ENCODE results near the gene ZFP69. TPM values are rescaled to one million over a fixed set of nuclear protein-coding genes. Genes with fewer than 3 reads are reported as not detected.

Gene ZFP69
- total and polyA plus RNA-seq, 2 donors (not counting 3 experiments of a cell fraction or from before 2014, with no cell fraction given): 0.98 to 2.4 TPM

DNA sequence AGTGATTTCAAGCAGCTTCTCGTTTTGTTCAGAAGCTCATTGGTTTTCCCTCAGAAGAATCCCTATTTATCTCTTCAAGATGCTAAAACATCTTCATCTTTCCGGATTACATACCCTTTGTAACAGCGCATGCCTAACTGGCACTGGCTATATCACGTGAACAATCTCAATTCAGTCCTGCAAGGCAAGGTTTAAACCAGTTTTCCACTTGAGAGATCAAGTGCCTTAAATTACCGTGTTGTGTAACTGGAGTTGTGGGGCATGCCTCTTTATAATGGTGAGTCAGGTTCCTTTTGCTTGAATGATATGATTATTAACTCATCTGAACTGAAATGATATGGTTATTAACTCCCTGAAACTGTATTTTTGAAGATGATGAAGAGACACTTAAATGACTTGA lies 37.8 kb upstream of the ZFP69 start:
- Histone ChIP-seq H3K4me1 (ENCODE audit: control insufficient read depth, extremely low read depth, insufficient read depth, low read length) (no peaks in the 10 kb centered on the region), H3K9me1 (replicated peaks; ENCODE audit: control insufficient read depth, extremely low read depth, insufficient read depth, low read length) (no peaks in the 10 kb centered on the region), H3K4me3 (replicated peaks in 1 of 3; ENCODE audit: insufficient read depth in 1 of 3, low read depth in 1 of 3, low read length in 3 of 3) (no peak overlapping the region), H3K27ac (ENCODE audit: insufficient read depth, low read depth, low read length) (no peak overlapping the region), H2AFZ (ENCODE audit: low read depth, low read length) (no peak overlapping the region), H3K27me3 (ENCODE audit: control insufficient read depth in 2 of 2, insufficient read depth in 2 of 2, low read length in 2 of 2) (no peaks in the 10 kb centered on the region), H3K9ac (replicated peaks; ENCODE audit: extremely low read depth, insufficient read depth, low read length) (no peak overlapping the region), H3K4me2 (ENCODE audit: insufficient read depth, low read length) (no peak overlapping the region), H3K36me3 (ENCODE audit: control insufficient read depth in 2 of 2, extremely low read depth in 1 of 2, insufficient read depth in 2 of 2, low read length in 2 of 2) (no peaks in the 10 kb centered on the region), H3K79me2 (ENCODE audit: control insufficient read depth, insufficient read depth, low read length) (no peaks in the 10 kb centered on the region), H4K20me1 (replicated peaks; ENCODE audit: control insufficient read depth, extremely low read depth, insufficient read depth, low read length) (no peaks in the 10 kb centered on the region), H3K9me3 (replicated peaks; ENCODE audit: control insufficient read depth, insufficient read depth, low read length) (no peaks in the 10 kb centered on the region)
- dilution Hi-C loops (cut with MboI; ENCODE audit: extremely low pct_ligation_motif_present, low sequenced_read_pairs) (no loop called here), intact Hi-C loops (cut with micrococcal nuclease) (no loop called here)
- CTCF ChIA-PET: interaction anchor here (1.0 to 4.3 kb wide), 7 partner anchors 8 to 297 kb away, joined by 4 to 105 read pairs (median 13); no protein-coding TSS in a partner anchor
- DNase-seq (ENCODE audit: low read depth, low spot score) (no peak), FAIRE-seq (no peak)
- TF ChIP-seq, protein P1, sequence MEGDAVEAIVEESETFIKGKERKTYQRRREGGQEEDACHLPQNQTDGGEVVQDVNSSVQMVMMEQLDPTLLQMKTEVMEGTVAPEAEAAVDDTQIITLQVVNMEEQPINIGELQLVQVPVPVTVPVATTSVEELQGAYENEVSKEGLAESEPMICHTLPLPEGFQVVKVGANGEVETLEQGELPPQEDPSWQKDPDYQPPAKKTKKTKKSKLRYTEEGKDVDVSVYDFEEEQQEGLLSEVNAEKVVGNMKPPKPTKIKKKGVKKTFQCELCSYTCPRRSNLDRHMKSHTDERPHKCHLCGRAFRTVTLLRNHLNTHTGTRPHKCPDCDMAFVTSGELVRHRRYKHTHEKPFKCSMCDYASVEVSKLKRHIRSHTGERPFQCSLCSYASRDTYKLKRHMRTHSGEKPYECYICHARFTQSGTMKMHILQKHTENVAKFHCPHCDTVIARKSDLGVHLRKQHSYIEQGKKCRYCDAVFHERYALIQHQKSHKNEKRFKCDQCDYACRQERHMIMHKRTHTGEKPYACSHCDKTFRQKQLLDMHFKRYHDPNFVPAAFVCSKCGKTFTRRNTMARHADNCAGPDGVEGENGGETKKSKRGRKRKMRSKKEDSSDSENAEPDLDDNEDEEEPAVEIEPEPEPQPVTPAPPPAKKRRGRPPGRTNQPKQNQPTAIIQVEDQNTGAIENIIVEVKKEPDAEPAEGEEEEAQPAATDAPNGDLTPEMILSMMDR (IDR thresholded peaks at IDR 0.05; ENCODE audit: extremely low read depth in 1 of 2, insufficient read depth in 1 of 2, low read depth in 1 of 2, low read length in 2 of 2): no peak
- no peak for TF ChIP-seq MYC (IDR thresholded peaks at IDR 0.05; ENCODE audit: low read depth, low read length)
- TF ChIP-seq GATA2 (IDR thresholded peaks at IDR 0.05; ENCODE audit: insufficient read depth, insufficient read length, low read depth, low read length): no peak
- no peak for TF ChIP-seq JUN (IDR thresholded peaks at IDR 0.05; ENCODE audit: borderline replicate concordance, insufficient read depth, insufficient read length, low read depth)
- TF ChIP-seq POLR2A (IDR thresholded peaks at IDR 0.05; ENCODE audit: low read depth, low read length): no peak
- TF ChIP-seq, protein P2, sequence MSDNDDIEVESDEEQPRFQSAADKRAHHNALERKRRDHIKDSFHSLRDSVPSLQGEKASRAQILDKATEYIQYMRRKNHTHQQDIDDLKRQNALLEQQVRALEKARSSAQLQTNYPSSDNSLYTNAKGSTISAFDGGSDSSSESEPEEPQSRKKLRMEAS (IDR thresholded peaks at IDR 0.05; ENCODE audit: insufficient read depth, insufficient read length): no peak
- no peak for TF ChIP-seq POLR2AphosphoS5 (IDR thresholded peaks at IDR 0.05; ENCODE audit: insufficient read depth, low read depth, low read length)
- TF ChIP-seq FOS (IDR thresholded peaks at IDR 0.05; ENCODE audit: borderline replicate concordance, insufficient read depth, low read length): no peak
- no peak for TF ChIP-seq EZH2 (IDR thresholded peaks at IDR 0.05; ENCODE audit: borderline replicate concordance, low read depth, low read length, severe bottlenecking)
- no TSS peak for BruUV-seq (replicated peaks)
- POLR2A ChIA-PET: interaction anchor here (1.2 kb wide), 1 partner anchor 11 kb away, joined by 5 read pairs; the partner anchor contains the start of gene ZFP69B
